Measurements from ENCODE around the gene COMMD1.
"Not testable (repeated sequence)": the region's sequence is repeated elsewhere in the genome, so short reads cannot be mapped to it uniquely, and the experiment has no call there.

The COMMD1 gene

DNA sequence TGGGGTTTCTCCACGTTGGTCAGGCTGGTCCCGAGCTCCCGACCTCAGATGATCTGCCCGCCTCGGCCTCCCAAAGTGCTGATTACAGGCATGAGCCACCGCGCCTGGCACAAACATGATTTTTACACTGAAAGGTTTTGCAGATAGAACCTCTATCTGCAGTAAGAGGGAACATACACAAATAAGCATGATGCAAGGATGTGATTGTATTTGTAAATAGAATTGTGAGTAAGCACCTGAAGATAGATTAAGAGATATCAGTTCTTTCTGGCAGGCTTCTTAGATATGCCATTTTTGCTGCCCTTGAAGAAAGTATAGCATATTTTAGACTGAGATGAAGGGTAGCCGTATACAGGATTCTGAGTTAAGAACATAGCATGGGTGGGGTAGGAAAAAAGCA, 3.6 kb downstream of the COMMD1 start:
- no peak for DNase-seq
- Mint-ChIP-seq H3K27ac (no peak overlapping the region), H3K4me1 (peaks cover 28% of the 10 kb centered on the region), H3K27me3 (no peaks in the 10 kb centered on the region), H3K4me3 (no peak overlapping the region), H3K9me3 (no peaks in the 10 kb centered on the region)
- ATAC-seq = no peak

DNA sequence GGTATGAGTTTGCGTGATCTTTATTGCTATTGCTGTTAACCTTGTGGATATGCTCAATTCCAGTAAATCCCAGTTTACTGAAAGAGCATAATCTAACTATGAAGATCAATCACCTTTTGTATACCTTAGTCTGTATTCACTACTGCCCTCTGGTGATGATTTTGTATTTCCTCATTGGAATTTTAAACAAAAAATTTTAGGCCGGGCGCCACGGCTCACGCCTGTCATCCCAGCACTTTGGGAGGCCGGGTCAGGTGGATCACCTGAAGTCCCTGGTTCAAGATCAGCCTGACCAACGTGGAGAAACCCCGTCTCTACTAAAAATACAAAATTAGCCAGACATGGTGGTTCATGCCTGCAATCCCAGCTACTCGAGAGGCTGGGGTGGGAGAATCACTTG, 5.1 kb downstream of the COMMD1 start:
- Mint-ChIP-seq H3K27ac (no peak overlapping the region), H3K4me1 (peaks cover 28% of the 10 kb centered on the region), H3K9me3 (no peaks in the 10 kb centered on the region), H3K27me3 (no peaks in the 10 kb centered on the region), H3K4me3 (no peak overlapping the region)
- ATAC-seq (no peak), DNase-seq (no peak)

DNA sequence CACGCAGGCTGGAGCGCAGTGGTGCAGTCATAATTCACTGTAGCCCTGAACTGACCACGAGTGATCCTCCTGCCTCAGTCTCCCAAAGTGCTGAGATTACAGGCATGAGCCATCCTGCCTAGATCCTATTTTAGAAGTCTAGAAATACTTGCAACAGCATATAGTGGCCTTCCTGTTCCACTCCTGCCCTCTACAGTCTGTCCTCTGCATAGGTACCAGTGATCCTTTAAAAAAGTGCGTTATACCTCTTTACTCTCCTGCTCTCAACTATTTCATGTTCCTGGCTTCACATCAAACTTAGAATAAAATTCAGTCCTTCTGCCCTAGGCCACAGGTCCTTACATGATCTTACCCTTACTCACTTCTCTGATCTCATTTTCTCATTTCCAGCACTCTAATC, 6.0 kb downstream of the COMMD1 start:
- H3K9me3 Mint-ChIP-seq = no peaks in the 10 kb centered on the region
- H3K27me3 Mint-ChIP-seq = no peaks in the 10 kb centered on the region
- H3K4me1 Mint-ChIP-seq = peaks cover 25% of the 10 kb centered on the region
- no peak for DNase-seq
- ATAC-seq = no peak
- no peak overlapping the region for H3K27ac Mint-ChIP-seq
- no peak overlapping the region for H3K4me3 Mint-ChIP-seq

DNA sequence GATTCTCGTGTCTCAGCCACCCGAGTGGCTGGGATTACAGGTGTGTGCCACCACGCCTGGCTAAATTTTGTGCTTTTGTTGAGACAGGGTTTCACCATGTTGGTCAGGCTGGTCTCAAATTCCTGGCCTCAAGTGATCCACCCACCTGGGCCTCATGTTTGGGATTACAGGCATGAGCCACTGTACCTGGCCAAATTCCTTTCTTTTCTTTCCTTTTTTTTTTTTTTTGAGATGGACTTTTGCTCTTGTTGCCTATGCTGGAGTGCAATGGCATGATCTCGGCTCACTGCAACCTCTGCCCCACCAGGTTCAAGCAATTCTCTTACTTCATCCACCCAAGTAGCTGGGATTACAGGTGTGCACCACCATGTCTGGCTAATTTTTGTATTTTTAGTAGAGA, 9.3 kb downstream of the COMMD1 start:
- not testable (repeated sequence) for ATAC-seq, DNase-seq, H3K4me1 Mint-ChIP-seq, H3K9me3 Mint-ChIP-seq, H3K27me3 Mint-ChIP-seq, H3K4me3 Mint-ChIP-seq
- peak overlapping the region in 1 of 2 donors; percentile 68 for H3K27ac Mint-ChIP-seq

DNA sequence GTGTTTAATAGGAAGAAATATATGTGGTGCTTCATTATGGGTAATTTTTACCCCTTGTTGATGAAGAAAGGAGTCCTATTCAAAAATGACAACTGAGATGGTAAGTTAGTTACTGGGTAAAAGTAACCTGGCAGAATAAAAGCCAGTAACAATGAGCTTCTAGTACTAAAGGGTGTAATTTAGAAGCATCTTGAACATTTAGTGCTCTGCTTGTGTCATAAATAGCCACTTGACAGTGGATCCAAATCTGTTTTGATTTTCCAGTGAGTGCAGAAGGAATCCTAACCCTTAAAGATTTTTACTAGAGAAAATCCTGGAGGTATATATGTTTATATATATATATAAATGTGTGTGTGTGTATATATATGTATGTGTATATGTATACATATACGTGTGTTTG, 15.1 kb downstream of the COMMD1 start:
- DNase-seq = no peak
- Mint-ChIP-seq H3K27ac (no peak overlapping the region), H3K4me1 (no peaks in the 10 kb centered on the region), H3K4me3 (no peak overlapping the region), H3K9me3 (no peaks in the 10 kb centered on the region), H3K27me3 (no peaks in the 10 kb centered on the region)
- ATAC-seq = no peak

DNA sequence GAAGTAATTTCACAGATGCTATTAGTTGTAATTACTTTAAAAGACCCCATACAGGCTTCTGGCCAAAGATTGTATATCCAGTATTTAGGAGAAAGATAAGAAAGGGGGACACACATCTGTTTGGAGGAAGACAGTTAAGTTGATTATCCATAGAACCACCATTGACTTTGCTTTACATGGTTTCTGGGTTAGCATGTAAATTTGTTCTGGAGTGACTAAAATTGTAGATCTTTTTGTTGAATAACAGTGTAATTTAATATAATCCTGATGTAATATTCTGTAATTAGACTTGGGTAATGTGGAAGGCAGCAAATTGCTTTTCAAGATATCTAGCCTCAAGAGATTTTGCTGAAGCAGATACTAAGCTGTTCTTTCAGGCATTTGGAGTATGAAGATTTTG, 17.2 kb downstream of the COMMD1 start:
- no peaks in the 10 kb centered on the region for H3K27me3 Mint-ChIP-seq
- DNase-seq (no peak), ATAC-seq (no peak)
- H3K4me3 Mint-ChIP-seq = no peak overlapping the region
- no peaks in the 10 kb centered on the region for H3K9me3 Mint-ChIP-seq
- no peak overlapping the region for H3K27ac Mint-ChIP-seq
- H3K4me1 Mint-ChIP-seq = no peaks in the 10 kb centered on the region

DNA sequence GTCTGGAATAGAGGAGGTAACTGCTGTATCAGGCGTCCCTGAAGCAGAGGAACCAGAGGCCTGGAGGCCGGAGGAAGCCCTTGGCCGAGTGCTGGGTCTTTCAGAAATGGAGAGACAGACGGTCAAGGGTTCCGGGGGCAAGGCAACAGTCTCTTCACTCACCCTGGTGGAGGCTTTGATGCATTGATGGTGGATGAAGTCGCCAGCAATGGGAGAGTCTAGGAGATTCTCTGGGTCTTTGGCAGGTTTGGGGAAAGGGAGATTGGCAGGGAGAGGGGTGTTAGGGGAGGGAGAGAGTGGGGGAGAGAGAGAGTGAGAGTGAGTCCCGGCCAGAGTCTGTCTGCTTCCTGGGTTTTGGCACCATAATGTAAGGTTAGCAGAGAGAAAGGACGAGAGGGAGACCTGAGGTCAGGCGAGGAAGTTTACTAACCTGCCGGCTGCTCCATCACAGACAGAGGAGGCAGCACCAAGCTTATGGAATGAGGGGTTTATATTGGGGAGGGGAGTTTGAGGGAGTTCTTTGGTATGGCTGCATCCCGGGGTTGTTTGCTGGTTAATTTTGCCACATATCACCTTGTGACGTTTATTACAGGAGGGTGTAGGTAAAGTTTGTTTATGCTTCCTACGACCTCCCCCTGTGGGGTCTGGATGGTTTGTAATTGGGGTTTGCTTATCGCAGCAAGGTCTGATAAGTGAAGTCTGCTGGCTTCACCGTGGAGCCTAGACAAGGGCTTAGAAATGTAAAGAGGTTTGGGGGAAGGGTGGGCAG, 19.6 kb downstream of the COMMD1 start:
- peak overlapping the region in 1 of 2 donors; percentile 66 for H3K27ac Mint-ChIP-seq
- H3K27me3 Mint-ChIP-seq = no peaks in the 10 kb centered on the region
- no peaks in the 10 kb centered on the region for H3K9me3 Mint-ChIP-seq
- DNase-seq (no peak), ATAC-seq (no peak)
- no peaks in the 10 kb centered on the region for H3K4me1 Mint-ChIP-seq
- H3K4me3 Mint-ChIP-seq = no peak overlapping the region

DNA sequence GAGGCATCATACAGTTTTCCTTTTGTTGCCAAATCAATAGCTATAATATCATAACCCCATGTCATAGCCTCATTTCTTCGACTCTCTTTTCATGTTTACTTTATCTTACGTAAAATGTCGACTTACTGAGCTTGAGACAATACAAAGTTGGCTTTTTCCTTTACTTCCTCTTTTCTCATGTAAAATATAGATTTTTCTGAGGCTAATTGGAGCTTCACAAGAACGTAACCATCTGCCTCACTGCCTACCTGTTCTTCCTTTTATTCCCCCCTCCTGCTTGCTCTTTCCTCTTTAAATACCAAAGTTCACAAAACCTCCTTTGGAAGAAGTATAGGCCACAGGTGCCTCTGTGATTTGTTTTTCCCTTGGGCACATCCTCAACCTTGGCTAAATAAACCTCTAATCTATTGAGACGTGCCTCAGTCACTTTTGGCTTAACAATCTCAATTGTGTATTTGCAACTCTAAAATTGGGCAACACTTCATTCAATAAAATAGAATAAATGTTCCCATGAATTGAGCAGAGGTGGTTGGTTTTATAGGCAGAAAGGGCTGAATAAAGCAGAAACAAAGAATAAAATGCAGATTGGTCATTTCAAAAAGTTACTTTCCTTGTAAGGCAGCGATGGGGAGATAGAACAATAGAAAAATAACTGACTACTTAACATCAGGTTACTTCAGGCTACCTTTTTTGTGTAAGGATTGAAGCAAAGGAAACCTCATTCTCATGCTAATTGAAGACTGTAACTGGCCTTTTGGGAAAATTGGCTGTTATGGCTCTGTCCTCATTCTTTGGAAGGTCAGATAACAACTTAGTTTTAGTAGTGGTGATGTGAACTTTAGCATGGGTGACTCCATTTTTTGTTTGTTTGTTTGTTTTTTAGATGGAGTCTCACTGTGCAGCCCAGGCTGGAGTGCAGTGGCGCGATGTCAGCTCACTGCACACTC, 21.3 kb downstream of the COMMD1 start:
- DNase-seq (no peak), ATAC-seq (no peak)
- no peak overlapping the region for H3K27ac Mint-ChIP-seq
- no peaks in the 10 kb centered on the region for H3K4me1 Mint-ChIP-seq
- no peaks in the 10 kb centered on the region for H3K27me3 Mint-ChIP-seq
- H3K4me3 Mint-ChIP-seq = no peak overlapping the region
- no peaks in the 10 kb centered on the region for H3K9me3 Mint-ChIP-seq

DNA sequence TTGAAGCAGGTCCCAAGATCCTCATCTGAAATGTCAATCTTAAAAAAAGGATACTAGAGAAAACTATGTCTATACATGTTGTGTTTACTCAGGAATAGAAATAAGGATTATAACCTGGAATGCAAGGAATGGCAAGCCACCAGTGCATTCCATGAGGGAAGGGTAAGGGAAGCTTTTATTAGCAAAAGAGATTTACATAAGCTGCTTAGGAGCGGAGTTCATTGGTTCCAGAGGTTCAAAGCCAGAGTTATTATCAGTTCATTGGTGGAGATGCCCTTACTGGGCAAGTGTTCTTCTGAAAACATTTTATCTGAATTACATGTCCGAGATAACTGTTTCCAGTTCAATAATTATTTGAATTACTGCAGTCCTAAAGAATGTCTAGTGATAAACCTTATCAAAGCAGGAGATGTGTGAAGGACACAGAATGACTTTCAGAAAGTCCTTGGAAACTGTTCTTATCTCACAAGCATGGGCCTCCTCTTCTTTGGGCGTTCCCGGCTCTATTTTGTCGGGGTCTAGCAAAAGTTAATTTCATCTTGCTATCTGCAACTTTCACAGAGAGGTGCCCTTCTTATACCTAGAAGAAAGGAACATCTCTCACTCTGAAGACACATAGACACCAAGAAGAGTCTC, 23.5 kb downstream of the COMMD1 start:
- Mint-ChIP-seq H3K4me3 (no peak overlapping the region), H3K27me3 (no peaks in the 10 kb centered on the region), H3K27ac (no peak overlapping the region), H3K9me3 (no peaks in the 10 kb centered on the region), H3K4me1 (no peaks in the 10 kb centered on the region)
- DNase-seq (no peak), ATAC-seq (no peak)

DNA sequence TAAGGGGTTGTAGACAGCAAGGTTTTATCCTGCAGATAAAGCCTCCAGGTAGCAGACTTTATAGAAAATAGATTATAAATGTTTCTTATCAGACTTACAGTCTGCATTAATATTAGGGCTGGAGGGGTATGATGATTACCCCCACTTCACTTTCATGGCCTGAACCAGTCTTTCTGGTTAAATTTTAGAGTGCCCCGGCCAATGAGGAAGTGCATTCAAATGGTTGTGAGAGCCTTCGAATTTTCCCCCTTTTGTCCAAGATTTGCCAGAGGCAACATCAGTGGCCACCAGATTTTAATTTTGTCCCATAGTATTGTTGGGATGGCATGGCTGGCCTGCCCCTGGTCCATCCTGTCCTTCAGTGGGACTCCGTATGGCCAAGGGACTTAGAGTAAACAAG, 31.6 kb downstream of the COMMD1 start:
- H3K27me3 Mint-ChIP-seq = no peaks in the 10 kb centered on the region
- H3K27ac Mint-ChIP-seq = no peak overlapping the region
- DNase-seq (no peak), ATAC-seq (no peak)
- H3K9me3 Mint-ChIP-seq = no peaks in the 10 kb centered on the region
- H3K4me3 Mint-ChIP-seq = no peak overlapping the region
- no peaks in the 10 kb centered on the region for H3K4me1 Mint-ChIP-seq

DNA sequence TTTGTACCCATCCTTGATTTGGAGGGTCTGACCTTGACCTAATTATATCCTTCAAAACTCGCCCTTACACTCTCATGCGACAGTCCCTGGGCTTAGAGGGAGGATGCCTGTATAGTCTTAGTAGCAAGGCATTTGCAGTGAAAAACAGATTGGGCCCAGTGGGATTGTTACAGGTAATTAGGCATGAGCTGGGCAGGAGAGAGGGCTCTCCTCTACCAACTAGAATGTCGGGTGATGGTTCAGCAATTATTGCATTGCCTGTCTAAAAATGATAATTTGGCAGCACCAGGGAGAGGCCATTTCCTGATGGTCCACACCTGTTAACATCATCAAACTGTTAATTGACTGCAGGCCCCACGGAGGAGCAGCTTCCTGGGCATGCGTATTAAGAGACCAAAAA, 32.4 kb downstream of the COMMD1 start:
- H3K4me3 Mint-ChIP-seq = no peak overlapping the region
- H3K27ac Mint-ChIP-seq = no peak overlapping the region
- H3K4me1 Mint-ChIP-seq = peaks cover under 1% of the 10 kb centered on the region
- no peak for ATAC-seq
- H3K27me3 Mint-ChIP-seq = no peaks in the 10 kb centered on the region
- no peaks in the 10 kb centered on the region for H3K9me3 Mint-ChIP-seq
- DNase-seq = no peak

DNA sequence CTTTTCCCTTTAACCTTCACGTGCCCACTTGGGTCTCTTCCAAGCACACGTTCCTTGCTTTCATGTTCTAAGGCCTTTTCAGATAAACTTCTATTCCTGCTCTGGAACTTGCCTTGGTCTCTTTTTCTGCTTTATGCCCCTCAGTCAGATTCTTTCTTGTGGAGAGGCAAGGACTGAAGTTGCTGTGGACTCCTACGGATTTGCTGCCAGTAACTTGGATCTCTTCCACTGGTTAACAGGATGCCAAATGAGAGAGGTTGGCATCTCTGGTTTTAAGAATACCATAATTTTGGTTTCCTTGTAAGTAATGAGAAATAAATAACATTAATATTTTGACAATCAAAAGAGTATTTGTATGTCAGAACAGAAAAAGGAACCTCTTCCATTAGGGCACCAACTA, 33.0 kb downstream of the COMMD1 start:
- Mint-ChIP-seq H3K27me3 (no peaks in the 10 kb centered on the region), H3K9me3 (no peaks in the 10 kb centered on the region), H3K4me3 (no peak overlapping the region), H3K4me1 (peaks cover 7% of the 10 kb centered on the region), H3K27ac (peak overlapping the region in 1 of 2 donors; percentile 5)
- DNase-seq (no peak), ATAC-seq (no peak)

DNA sequence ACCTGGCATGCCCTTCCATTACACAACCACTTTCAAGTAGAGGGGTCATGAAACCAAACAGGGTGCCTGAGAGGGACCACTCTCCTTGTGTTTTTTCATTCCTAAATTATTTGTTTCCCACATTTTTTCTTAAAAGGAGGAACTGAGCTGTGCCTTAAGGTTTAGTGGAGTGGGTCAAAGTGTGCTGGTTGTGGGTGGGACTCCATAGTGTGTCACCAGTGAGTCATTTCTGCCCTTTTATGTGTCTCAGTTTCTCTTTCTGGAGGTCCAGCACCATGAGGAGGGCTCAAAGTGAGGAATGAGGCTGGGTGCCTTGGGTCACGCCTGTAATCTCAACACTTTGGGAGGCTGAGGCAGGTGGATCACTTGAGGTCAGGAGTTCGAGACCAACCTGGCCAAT, 37.8 kb downstream of the COMMD1 start:
- no peaks in the 10 kb centered on the region for H3K27me3 Mint-ChIP-seq
- H3K9me3 Mint-ChIP-seq = no peaks in the 10 kb centered on the region
- peak; percentile 70 for ATAC-seq
- DNase-seq = no peak
- H3K4me1 Mint-ChIP-seq = peaks cover 12% of the 10 kb centered on the region
- peak overlapping the region in 1 of 2 donors; percentile 42 for H3K27ac Mint-ChIP-seq
- H3K4me3 Mint-ChIP-seq = no peak overlapping the region

DNA sequence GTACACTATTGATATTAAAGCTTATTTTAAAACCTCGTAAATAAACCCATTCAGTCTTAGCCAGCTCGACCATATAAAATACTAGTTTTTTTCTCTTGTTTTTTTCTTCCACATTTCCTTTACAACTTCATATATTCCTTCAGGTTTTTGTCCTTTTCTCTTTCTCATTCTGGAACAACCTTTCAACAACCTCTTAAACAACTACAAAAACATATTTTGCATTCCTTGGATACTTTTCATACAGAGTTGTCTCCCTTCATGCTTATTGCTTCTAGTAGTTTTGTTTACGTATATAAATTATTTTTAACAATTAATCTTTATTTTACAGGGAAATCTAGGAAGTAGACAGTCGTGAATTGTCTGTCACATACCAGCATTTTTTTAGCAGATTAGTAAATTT, 41.2 kb downstream of the COMMD1 start:
- Mint-ChIP-seq H3K4me1 (peaks cover 12% of the 10 kb centered on the region), H3K9me3 (no peaks in the 10 kb centered on the region), H3K4me3 (no peak overlapping the region), H3K27ac (no peak overlapping the region), H3K27me3 (no peaks in the 10 kb centered on the region)
- ATAC-seq (no peak), DNase-seq (no peak)

DNA sequence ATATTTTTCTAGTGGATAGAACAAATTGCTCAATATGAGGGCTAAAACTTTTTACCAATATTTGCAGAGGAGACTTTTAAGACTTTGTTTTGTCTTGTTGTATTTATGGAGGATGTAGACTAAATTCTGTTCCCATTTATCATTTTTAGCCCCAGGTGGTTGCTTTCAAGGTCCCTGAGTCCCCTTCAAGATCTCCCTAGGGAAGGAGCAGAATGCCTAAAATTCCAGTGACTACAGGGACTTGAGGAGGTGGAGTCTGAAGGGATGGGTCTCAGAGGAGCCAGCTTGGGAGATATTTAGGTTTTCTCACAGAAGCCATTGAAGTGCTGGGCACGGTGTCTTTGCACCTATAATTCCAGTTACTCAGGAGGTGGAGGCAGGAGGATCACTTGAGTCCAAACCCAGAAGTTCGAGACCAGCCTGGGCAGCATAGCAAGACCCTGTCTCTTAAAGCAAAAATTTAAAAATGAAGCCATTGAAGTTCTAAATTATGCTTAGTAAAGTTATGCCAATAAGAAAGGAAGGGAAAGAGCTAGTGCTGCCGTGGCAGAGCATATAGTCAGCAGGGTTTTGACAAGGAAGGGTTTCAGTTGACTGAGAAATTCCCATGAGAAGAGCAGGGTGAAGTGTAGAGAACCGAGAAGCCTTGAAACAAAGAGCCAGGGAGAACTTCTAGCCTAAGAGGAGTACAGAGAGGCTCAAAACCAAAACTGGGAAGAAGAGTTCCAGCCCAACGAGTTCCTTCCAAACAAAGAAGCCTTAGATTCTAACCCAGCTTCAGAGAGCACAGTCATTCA, 43.4 kb downstream of the COMMD1 start:
- H3K27me3 Mint-ChIP-seq = no peaks in the 10 kb centered on the region
- H3K27ac Mint-ChIP-seq = peak overlapping the region in 1 of 2 donors; percentile 92
- ATAC-seq = no peak
- H3K4me3 Mint-ChIP-seq = no peak overlapping the region
- no peaks in the 10 kb centered on the region for H3K9me3 Mint-ChIP-seq
- no peak for DNase-seq
- H3K4me1 Mint-ChIP-seq = peaks cover 2% of the 10 kb centered on the region
